Measurements from ENCODE around the gene PTPRD.

Gene PTPRD

DNA sequence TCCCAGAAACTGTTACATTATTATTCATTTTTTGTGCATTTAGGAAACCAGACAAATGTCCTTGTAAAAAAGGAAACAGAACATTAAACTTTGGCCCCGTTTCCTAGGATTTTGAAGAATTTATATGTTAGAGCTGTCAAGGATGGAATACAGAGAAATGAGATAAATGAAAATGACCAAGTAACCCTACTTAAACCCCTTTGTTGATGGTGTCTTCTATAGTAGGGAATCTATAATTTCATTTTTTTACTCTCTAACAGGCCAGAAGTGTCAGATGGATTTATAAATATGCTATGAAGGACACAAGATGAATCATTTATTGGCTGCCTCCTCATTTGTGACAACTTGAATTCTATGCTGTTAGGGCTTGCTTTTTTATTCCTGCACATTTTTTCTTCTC, 1047.1 kb downstream of the PTPRD start:
- no peak for DNase-seq (ENCODE audit: extremely low read depth, low read depth)
- no peak overlapping the region for H3K4me3 ChIP-seq (replicated peaks; ENCODE audit: low read depth, low read length)
- TF ChIP-seq, protein P1, sequence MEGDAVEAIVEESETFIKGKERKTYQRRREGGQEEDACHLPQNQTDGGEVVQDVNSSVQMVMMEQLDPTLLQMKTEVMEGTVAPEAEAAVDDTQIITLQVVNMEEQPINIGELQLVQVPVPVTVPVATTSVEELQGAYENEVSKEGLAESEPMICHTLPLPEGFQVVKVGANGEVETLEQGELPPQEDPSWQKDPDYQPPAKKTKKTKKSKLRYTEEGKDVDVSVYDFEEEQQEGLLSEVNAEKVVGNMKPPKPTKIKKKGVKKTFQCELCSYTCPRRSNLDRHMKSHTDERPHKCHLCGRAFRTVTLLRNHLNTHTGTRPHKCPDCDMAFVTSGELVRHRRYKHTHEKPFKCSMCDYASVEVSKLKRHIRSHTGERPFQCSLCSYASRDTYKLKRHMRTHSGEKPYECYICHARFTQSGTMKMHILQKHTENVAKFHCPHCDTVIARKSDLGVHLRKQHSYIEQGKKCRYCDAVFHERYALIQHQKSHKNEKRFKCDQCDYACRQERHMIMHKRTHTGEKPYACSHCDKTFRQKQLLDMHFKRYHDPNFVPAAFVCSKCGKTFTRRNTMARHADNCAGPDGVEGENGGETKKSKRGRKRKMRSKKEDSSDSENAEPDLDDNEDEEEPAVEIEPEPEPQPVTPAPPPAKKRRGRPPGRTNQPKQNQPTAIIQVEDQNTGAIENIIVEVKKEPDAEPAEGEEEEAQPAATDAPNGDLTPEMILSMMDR (IDR thresholded peaks at IDR 0.05; ENCODE audit: low read depth, low read length, missing control alignments), result no peak

GRCh38 chr9:9563817-9564216, 1049.0 kb downstream of the PTPRD start:
- no peak overlapping the region for H3K4me3 ChIP-seq (replicated peaks; ENCODE audit: low read depth, low read length)
- TF ChIP-seq, protein P1 (IDR thresholded peaks at IDR 0.05; ENCODE audit: low read depth, low read length, missing control alignments), result no peak
- DNase-seq (ENCODE audit: extremely low read depth, low read depth), result no peak

GRCh38 chr9:9560382-9561035, 1052.3 kb downstream of the PTPRD start:
- H3K4me3 ChIP-seq (replicated peaks; ENCODE audit: low read depth, low read length), result no peak overlapping the region
- DNase-seq (ENCODE audit: extremely low read depth, low read depth), result no peak
- TF ChIP-seq, protein P1 (IDR thresholded peaks at IDR 0.05; ENCODE audit: low read depth, low read length, missing control alignments), result no peak

DNA sequence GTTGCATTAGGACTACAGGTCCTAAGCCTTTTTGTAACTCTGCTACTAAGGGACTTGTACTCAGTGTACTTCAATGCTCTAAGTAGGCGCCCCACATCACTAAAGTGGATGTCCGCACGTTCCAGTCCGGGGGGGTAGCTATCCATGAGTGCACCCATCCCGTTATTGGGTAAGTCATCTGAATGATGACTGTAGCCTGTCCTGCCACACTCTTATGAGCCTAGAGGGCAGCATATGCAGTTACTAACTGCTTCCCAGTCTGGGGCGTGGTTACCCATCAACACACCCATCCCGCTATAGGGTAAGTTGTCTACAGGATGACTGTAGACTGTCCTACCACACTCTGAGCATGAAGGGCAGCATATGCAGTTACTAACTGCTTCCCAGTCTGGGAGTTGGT, 1053.9 kb downstream of the PTPRD start:
- DNase-seq (ENCODE audit: extremely low read depth, low read depth), result no peak
- TF ChIP-seq, protein P1 (IDR thresholded peaks at IDR 0.05; ENCODE audit: low read depth, low read length, missing control alignments), result no peak
- H3K4me3 ChIP-seq (replicated peaks; ENCODE audit: low read depth, low read length), result no peak overlapping the region

DNA sequence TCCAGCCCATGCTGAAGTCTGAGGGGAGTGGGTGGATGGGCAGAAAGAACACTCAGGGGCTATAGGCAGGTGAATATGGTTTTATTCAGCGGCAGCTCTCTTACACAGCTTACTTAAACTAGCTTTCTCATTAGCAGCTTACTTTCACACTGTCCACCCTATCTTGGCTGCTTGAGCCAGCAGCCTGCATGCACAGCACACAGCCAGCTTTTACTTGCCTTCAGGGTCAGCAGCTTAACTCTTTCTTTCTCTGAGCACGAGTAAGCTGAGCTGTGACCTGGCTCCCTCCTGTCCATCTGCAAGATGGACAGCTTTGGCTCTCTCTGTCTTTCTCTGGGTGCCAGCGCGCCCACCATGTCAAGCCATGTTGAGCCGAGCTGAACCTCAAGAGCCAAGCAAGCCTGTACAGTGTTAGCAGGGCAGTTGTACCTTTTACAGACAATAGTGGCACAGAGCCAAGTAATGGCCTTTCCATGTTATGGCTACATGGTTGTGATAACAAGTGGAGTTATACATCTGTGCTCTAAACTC, 1054.9 kb downstream of the PTPRD start:
- no peak overlapping the region for H3K4me3 ChIP-seq (replicated peaks; ENCODE audit: low read depth, low read length)
- DNase-seq (ENCODE audit: extremely low read depth, low read depth), result no peak
- TF ChIP-seq, protein P1 (IDR thresholded peaks at IDR 0.05; ENCODE audit: low read depth, low read length, missing control alignments), result no peak

GRCh38 chr9:9556865-9557803, 1055.7 kb downstream of the PTPRD start:
- DNase-seq (ENCODE audit: extremely low read depth, low read depth), result no peak
- TF ChIP-seq, protein P1 (IDR thresholded peaks at IDR 0.05; ENCODE audit: low read depth, low read length, missing control alignments), result no peak
- H3K4me3 ChIP-seq (replicated peaks; ENCODE audit: low read depth, low read length), result no peak overlapping the region
